HepG2 (cell line): ENCODE results near the gene KANSL1. TPM values are rescaled to one million over a fixed set of nuclear protein-coding genes. Genes with fewer than 3 reads are reported as not detected.
A peak's percentile ranks its signal among the peaks of the same experiment; 100 is the strongest.

Source experiments
- EP300 ChIP-seq, 3 experiments: sonication (generic) in 1 of 3; formaldehyde crosslinking in 1 of 3; IDR thresholded peaks; 2 replicates each; pipeline versions ENCODE4 v1.5.1 to v1.6.1; 2011 to 2020; ENCODE audit warnings: low read depth in 2 of 3, low read length in 2 of 3, borderline replicate concordance in 1 of 3, improper control_type of control experiment in 1 of 3, mild to moderate bottlenecking in 1 of 3, missing genetic modification reagents in 1 of 3, moderate library complexity in 1 of 3
- POLR2A ChIP-seq, 2 experiments: IDR thresholded peaks; 2 replicates each; pipeline ENCODE4 v1.6.1; 2011; ENCODE audit warnings: low read depth in 2 of 2, low read length in 2 of 2, mild to moderate bottlenecking in 1 of 2, moderate library complexity in 1 of 2; ENCODE audit not compliant: insufficient read depth in 1 of 2
- RXRA ChIP-seq: sonication (generic); formaldehyde crosslinking; IDR thresholded peaks from 2 replicates; pipeline ENCODE4 v1.5.1; 2020; ENCODE audit warnings: missing genetic modification reagents
- RXRB ChIP-seq: IDR thresholded peaks from 2 replicates; pipeline ENCODE4 v1.6.1; 2016; ENCODE audit warnings: borderline replicate concordance, missing genetic modification reagents, missing compliant biosample characterization
- SRY ChIP-seq: sonication (generic); formaldehyde crosslinking; IDR thresholded peaks from 2 replicates; pipeline ENCODE4 v1.8.0; 2022; ENCODE audit warnings: mild to moderate bottlenecking, missing genetic modification reagents
- TGIF2 ChIP-seq: IDR thresholded peaks from 2 replicates; pipeline ENCODE4 v1.6.1; 2016; ENCODE audit warnings: control low read depth, missing compliant biosample characterization
- ZFY ChIP-seq: sonication (generic); formaldehyde crosslinking; IDR thresholded peaks from 2 replicates; pipeline ENCODE4 v1.4.0; 2020; ENCODE audit warnings: missing genetic modification reagents
- ZNF468 ChIP-seq: sonication (generic); formaldehyde crosslinking; IDR thresholded peaks from 2 replicates; pipeline ENCODE4 v1.8.0; 2022; ENCODE audit warnings: mild to moderate bottlenecking, moderate library complexity, missing genetic modification reagents
- polyA plus RNA-seq, 8 experiments: library from polyadenylated mRNA; depleted of rRNA in 3 of 8; stranded (reverse) in 7 of 8; unstranded in 1 of 8; fragments of >200 nt; fragmentation: Illumina TruSeq in 4 of 8; extraction: Trizol in 4 of 8; gene quantifications; 2 replicates each; pipeline versions ENCODE4 v1.2.1 to v1.2.3, GENCODE V29; 2011 to 2016; ENCODE audit warnings: low read depth in 4 of 8, missing spikeins in 1 of 8, mixed read lengths in 1 of 8; ENCODE audit not compliant: insufficient read depth in 1 of 8
- total RNA-seq, 5 experiments: library from RNA; depleted of rRNA; stranded (reverse); fragments of >200 nt; fragmentation: Illumina TruSeq; extraction: Trizol; gene quantifications; 2 replicates each; pipeline ENCODE4 v1.2.3, GENCODE V29; 2016; ENCODE audit warnings: low read depth in 1 of 5
- TF ChIP-seq, protein P1 (sequence below): IDR thresholded peaks from 2 replicates; pipeline ENCODE4 v1.6.1; 2016; ENCODE audit warnings: low read depth, missing genetic modification reagents, missing compliant biosample characterization
- TF ChIP-seq, protein P2 (sequence below): sonication (generic); formaldehyde crosslinking; conservative IDR thresholded peaks from 2 replicates; pipeline ENCODE4 v1.4.0; 2020; ENCODE audit warnings: missing genetic modification reagents
- TF ChIP-seq, protein P3 (sequence below): sonication (generic); formaldehyde crosslinking; IDR thresholded peaks from 2 replicates; pipeline ENCODE4 v1.4.0; 2020; ENCODE audit warnings: missing genetic modification reagents, mild to moderate bottlenecking, borderline replicate concordance
- TF ChIP-seq, protein P4 (sequence below): sonication (generic); formaldehyde crosslinking; IDR thresholded peaks from 2 replicates; pipeline ENCODE4 v1.4.0; 2020; ENCODE audit warnings: mild to moderate bottlenecking, missing genetic modification reagents

Gene KANSL1
- total and polyA plus RNA-seq, 2 of the 13 experiments (the other 11 are each of a cell fraction or from before 2014, with no cell fraction given) = 24.0 to 59.6 TPM

DNA sequence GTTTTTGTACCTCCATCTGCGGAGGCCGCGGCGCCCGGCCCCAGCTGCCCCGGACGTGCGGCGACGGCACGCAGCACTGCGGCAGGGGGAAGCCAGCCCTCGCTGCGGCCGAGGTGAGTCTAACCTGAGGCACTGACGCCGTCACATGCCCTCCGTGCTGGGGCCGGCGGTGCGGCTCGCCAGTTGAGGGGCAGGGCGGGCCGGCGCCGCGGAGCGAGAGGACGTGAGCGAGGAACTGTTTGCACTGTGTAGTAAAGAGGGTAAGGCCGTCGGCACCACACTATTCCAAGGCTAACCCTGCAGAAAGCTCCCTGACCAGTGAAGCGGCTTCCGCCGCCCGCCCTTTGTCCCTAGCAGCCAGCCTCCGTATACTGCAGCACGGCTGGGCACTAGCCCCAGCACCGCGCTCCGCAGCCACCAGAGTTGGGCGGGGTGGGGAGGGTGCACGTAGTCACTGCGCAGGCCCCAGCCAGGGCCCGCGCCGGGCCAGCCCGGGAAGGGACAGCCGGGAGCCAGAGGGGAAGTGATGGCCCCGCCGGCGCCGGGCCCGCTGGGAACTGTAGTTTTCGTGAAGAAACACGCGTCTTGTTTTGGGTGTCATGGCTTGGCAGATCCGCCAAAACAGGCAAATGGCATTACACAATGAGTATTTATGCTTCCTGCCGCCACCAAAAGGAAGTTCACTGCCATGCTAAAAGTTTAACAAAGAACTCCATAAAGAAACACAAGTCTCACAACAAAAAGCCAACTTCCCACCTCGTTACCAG, 580 bp upstream of the KANSL1 start (continued):
- TF ChIP-seq, protein P1, sequence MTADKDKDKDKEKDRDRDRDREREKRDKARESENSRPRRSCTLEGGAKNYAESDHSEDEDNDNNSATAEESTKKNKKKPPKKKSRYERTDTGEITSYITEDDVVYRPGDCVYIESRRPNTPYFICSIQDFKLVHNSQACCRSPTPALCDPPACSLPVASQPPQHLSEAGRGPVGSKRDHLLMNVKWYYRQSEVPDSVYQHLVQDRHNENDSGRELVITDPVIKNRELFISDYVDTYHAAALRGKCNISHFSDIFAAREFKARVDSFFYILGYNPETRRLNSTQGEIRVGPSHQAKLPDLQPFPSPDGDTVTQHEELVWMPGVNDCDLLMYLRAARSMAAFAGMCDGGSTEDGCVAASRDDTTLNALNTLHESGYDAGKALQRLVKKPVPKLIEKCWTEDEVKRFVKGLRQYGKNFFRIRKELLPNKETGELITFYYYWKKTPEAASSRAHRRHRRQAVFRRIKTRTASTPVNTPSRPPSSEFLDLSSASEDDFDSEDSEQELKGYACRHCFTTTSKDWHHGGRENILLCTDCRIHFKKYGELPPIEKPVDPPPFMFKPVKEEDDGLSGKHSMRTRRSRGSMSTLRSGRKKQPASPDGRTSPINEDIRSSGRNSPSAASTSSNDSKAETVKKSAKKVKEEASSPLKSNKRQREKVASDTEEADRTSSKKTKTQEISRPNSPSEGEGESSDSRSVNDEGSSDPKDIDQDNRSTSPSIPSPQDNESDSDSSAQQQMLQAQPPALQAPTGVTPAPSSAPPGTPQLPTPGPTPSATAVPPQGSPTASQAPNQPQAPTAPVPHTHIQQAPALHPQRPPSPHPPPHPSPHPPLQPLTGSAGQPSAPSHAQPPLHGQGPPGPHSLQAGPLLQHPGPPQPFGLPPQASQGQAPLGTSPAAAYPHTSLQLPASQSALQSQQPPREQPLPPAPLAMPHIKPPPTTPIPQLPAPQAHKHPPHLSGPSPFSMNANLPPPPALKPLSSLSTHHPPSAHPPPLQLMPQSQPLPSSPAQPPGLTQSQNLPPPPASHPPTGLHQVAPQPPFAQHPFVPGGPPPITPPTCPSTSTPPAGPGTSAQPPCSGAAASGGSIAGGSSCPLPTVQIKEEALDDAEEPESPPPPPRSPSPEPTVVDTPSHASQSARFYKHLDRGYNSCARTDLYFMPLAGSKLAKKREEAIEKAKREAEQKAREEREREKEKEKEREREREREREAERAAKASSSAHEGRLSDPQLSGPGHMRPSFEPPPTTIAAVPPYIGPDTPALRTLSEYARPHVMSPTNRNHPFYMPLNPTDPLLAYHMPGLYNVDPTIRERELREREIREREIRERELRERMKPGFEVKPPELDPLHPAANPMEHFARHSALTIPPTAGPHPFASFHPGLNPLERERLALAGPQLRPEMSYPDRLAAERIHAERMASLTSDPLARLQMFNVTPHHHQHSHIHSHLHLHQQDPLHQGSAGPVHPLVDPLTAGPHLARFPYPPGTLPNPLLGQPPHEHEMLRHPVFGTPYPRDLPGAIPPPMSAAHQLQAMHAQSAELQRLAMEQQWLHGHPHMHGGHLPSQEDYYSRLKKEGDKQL (CRISPR knock-in tag) = no peak; the same call in 1 of the 2 replicates
- TF ChIP-seq, protein P2, sequence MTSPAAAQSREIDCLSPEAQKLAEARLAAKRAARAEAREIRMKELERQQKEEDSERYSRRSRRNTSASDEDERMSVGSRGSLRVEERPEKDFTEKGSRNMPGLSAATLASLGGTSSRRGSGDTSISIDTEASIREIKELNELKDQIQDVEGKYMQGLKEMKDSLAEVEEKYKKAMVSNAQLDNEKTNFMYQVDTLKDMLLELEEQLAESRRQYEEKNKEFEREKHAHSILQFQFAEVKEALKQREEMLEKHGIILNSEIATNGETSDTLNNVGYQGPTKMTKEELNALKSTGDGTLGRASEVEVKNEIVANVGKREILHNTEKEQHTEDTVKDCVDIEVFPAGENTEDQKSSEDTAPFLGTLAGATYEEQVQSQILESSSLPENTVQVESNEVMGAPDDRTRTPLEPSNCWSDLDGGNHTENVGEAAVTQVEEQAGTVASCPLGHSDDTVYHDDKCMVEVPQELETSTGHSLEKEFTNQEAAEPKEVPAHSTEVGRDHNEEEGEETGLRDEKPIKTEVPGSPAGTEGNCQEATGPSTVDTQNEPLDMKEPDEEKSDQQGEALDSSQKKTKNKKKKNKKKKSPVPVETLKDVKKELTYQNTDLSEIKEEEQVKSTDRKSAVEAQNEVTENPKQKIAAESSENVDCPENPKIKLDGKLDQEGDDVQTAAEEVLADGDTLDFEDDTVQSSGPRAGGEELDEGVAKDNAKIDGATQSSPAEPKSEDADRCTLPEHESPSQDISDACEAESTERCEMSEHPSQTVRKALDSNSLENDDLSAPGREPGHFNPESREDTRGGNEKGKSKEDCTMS = 0 out of 2 replicates have a peak, but pooled peaks have one; percentile 26
- TF ChIP-seq ZNF468 (CRISPR knock-in tag) (peak; percentile 91; the same call in 1 of the 2 replicates), SRY (CRISPR knock-in tag) (peak; percentile 90), POLR2A (IDR thresholded peaks at IDR 0.05; ENCODE audit: insufficient read depth in 1 of 2, low read depth in 2 of 2, low read length in 2 of 2) (peak; percentile 93 to 95), RXRB (CRISPR knock-in tag) (no peak), RXRA (CRISPR knock-in tag) (peak; percentile 70), TGIF2 (CRISPR knock-in tag) (0 out of 2 replicates have a peak, but pooled peaks have one; percentile 0), EP300 (IDR thresholded peaks at IDR 0.05; ENCODE audit: low read depth in 2 of 2, low read length in 2 of 2) (peak in 1 of 2 experiments; percentile 25; a peak in 1 of 4 replicates), EP300 (CRISPR knock-in tag; IDR thresholded peaks at IDR 0.05; ENCODE audit: borderline replicate concordance) (peak; percentile 18; the same call in 1 of the 2 replicates), ZFY (CRISPR knock-in tag) (peak; percentile 88)
- TF ChIP-seq, protein P3, sequence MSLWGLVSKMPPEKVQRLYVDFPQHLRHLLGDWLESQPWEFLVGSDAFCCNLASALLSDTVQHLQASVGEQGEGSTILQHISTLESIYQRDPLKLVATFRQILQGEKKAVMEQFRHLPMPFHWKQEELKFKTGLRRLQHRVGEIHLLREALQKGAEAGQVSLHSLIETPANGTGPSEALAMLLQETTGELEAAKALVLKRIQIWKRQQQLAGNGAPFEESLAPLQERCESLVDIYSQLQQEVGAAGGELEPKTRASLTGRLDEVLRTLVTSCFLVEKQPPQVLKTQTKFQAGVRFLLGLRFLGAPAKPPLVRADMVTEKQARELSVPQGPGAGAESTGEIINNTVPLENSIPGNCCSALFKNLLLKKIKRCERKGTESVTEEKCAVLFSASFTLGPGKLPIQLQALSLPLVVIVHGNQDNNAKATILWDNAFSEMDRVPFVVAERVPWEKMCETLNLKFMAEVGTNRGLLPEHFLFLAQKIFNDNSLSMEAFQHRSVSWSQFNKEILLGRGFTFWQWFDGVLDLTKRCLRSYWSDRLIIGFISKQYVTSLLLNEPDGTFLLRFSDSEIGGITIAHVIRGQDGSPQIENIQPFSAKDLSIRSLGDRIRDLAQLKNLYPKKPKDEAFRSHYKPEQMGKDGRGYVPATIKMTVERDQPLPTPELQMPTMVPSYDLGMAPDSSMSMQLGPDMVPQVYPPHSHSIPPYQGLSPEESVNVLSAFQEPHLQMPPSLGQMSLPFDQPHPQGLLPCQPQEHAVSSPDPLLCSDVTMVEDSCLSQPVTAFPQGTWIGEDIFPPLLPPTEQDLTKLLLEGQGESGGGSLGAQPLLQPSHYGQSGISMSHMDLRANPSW (CRISPR knock-in tag) = no peak
- TF ChIP-seq, protein P4, sequence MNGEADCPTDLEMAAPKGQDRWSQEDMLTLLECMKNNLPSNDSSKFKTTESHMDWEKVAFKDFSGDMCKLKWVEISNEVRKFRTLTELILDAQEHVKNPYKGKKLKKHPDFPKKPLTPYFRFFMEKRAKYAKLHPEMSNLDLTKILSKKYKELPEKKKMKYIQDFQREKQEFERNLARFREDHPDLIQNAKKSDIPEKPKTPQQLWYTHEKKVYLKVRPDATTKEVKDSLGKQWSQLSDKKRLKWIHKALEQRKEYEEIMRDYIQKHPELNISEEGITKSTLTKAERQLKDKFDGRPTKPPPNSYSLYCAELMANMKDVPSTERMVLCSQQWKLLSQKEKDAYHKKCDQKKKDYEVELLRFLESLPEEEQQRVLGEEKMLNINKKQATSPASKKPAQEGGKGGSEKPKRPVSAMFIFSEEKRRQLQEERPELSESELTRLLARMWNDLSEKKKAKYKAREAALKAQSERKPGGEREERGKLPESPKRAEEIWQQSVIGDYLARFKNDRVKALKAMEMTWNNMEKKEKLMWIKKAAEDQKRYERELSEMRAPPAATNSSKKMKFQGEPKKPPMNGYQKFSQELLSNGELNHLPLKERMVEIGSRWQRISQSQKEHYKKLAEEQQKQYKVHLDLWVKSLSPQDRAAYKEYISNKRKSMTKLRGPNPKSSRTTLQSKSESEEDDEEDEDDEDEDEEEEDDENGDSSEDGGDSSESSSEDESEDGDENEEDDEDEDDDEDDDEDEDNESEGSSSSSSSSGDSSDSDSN (CRISPR knock-in tag) = peak; percentile 86
